ENCODE data around the gene CCDC61. TPM values are rescaled to one million over a fixed set of nuclear protein-coding genes. Genes with fewer than 3 reads are reported as not detected.

Gene CCDC61
- total RNA-seq, 1 experiment from 2014 or later, result 24.8 TPM

GRCh38 chr19:46015687-46016425 lies 20.6 kb downstream of the CCDC61 start:
- ChIA-PET POLR2A (ENCODE audit: unreplicated experiment) (no interaction called here), CTCF (interaction anchor here (0.5 to 0.9 kb wide), 7 partner anchors 49 to 375 kb away, joined by 3 to 6 read pairs (median 4); partner anchors contain the start of genes MYPOP and SIX5)
- Histone ChIP-seq H3K27ac (no peak overlapping the region), H3K9me2 (ENCODE audit: insufficient read depth) (no peaks in the 10 kb centered on the region), H3K27me3 (ENCODE audit: insufficient read depth, low read depth) (no peaks in the 10 kb centered on the region), H3K4me2 (peak overlapping the region; percentile 97), H3K9me3 (ENCODE audit: insufficient read depth, low read depth) (no peaks in the 10 kb centered on the region), H4K20me1 (ENCODE audit: insufficient read depth) (peaks cover 5% of the 10 kb centered on the region; the same call in 1 of the 2 replicates), H2AFZ (no peak overlapping the region), H3K4me3 (no peak overlapping the region; the same call in 1 of the 2 replicates), H3K4me1 (replicated peaks; ENCODE audit: insufficient read depth) (peaks cover 7% of the 10 kb centered on the region; the same call in 1 of the 2 replicates), H3K36me3 (ENCODE audit: low read depth) (no peaks in the 10 kb centered on the region), H3K79me2 (ENCODE audit: low read depth) (no peaks in the 10 kb centered on the region), H3F3A (ENCODE audit: insufficient read depth, low read depth) (peaks cover 6% of the 10 kb centered on the region)
- TF ChIP-seq EZH2 (IDR thresholded peaks at IDR 0.05; ENCODE audit: low read depth), result no peak
- TF ChIP-seq CTCF (conservative IDR thresholded peaks at IDR 0.05), result no peak
- DNase-seq, result no peak
- BruUV-seq (replicated peaks), result no TSS peak
- intact Hi-C loops (cut with micrococcal nuclease; ENCODE audit: unreplicated experiment), result loop anchor here (5.0 kb wide), 1 partner anchor 134 kb away; no protein-coding TSS in a partner anchor

- Histone ChIP-seq H3K4me3 (peak overlapping the region; percentile 56; the same call in 1 of the 2 replicates), H3K79me2 (ENCODE audit: low read depth) (no peaks in the 10 kb centered on the region), H3K4me2 (peak overlapping the region; percentile 97), H3K9me3 (ENCODE audit: insufficient read depth, low read depth) (no peaks in the 10 kb centered on the region), H4K20me1 (ENCODE audit: insufficient read depth) (peaks cover 5% of the 10 kb centered on the region; the same call in 1 of the 2 replicates), H3K9me2 (ENCODE audit: insufficient read depth) (no peaks in the 10 kb centered on the region), H3K36me3 (ENCODE audit: low read depth) (no peaks in the 10 kb centered on the region), H3K27me3 (ENCODE audit: insufficient read depth, low read depth) (no peaks in the 10 kb centered on the region), H2AFZ (0 out of 2 replicates have a peak overlapping the region, but pooled peaks have one; percentile 36), H3K27ac (no peak overlapping the region), H3F3A (ENCODE audit: insufficient read depth, low read depth) (peaks cover 8% of the 10 kb centered on the region), H3K4me1 (replicated peaks; ENCODE audit: insufficient read depth) (peaks cover 7% of the 10 kb centered on the region; the same call in 1 of the 2 replicates)
- POLR2A ChIA-PET (ENCODE audit: unreplicated experiment), result interaction anchor here (0.6 to 1.0 kb wide), 3 partner anchors 21 to 114 kb away, joined by 3 to 7 read pairs (median 4); partner anchors contain the start of genes CCDC61 and MYPOP
- TF ChIP-seq EZH2 (IDR thresholded peaks at IDR 0.05; ENCODE audit: low read depth) (no peak), CTCF (conservative IDR thresholded peaks at IDR 0.05) (peak; percentile 82)
- DNase-seq, result peak; percentile 61 to 82
- CTCF ChIA-PET, result interaction anchor here (0.5 to 0.9 kb wide), 11 partner anchors 10 to 375 kb away, joined by 3 to 6 read pairs (median 4); partner anchors contain the start of genes MYPOP and SIX5
- no TSS peak for BruUV-seq (replicated peaks)
- intact Hi-C loops (cut with micrococcal nuclease; ENCODE audit: unreplicated experiment), result loop anchor here (5.0 kb wide), 1 partner anchor 134 kb away; no protein-coding TSS in a partner anchor
Measured at GRCh38 chr19:46016426-46017094, 21.3 kb downstream of the CCDC61 start.

- BruUV-seq (replicated peaks), result no TSS peak
- no peak for DNase-seq
- Histone ChIP-seq H3K9me2 (ENCODE audit: insufficient read depth) (no peaks in the 10 kb centered on the region), H3K79me2 (ENCODE audit: low read depth) (no peaks in the 10 kb centered on the region), H3K27me3 (ENCODE audit: insufficient read depth, low read depth) (no peaks in the 10 kb centered on the region), H3K9me3 (ENCODE audit: insufficient read depth, low read depth) (no peaks in the 10 kb centered on the region), H3K36me3 (ENCODE audit: low read depth) (no peaks in the 10 kb centered on the region), H3K4me2 (no peak overlapping the region), H2AFZ (no peak overlapping the region), H3K27ac (no peak overlapping the region), H3K4me1 (replicated peaks; ENCODE audit: insufficient read depth) (peaks cover 7% of the 10 kb centered on the region; the same call in 1 of the 2 replicates), H3F3A (ENCODE audit: insufficient read depth, low read depth) (peaks cover 8% of the 10 kb centered on the region), H4K20me1 (ENCODE audit: insufficient read depth) (peaks cover 5% of the 10 kb centered on the region; the same call in 1 of the 2 replicates), H3K4me3 (no peak overlapping the region)
- intact Hi-C loops (cut with micrococcal nuclease; ENCODE audit: unreplicated experiment), result loop anchor here (5.0 kb wide), 1 partner anchor 135 kb away; no protein-coding TSS in a partner anchor
- CTCF ChIA-PET, result interaction anchor here (0.6 to 0.9 kb wide), 5 partner anchors 10 to 255 kb away, joined by 3 to 4 read pairs (median 3); partner anchors contain the start of gene MYPOP
- POLR2A ChIA-PET (ENCODE audit: unreplicated experiment), result interaction anchor here (0.6 to 1.0 kb wide), 3 partner anchors 22 to 115 kb away, joined by 3 to 7 read pairs (median 4); partner anchors contain the start of genes CCDC61 and MYPOP
- TF ChIP-seq EZH2 (IDR thresholded peaks at IDR 0.05; ENCODE audit: low read depth) (no peak), CTCF (conservative IDR thresholded peaks at IDR 0.05) (peak; percentile 61)
Measured at GRCh38 chr19:46017095-46017429, 21.8 kb downstream of the CCDC61 start.

All from PC-9 (cell line).